H9 (cell line): Measurements from ENCODE around the gene FRRS1. TPM values are rescaled to one million over a fixed set of nuclear protein-coding genes. Genes with fewer than 3 reads are reported as not detected.

Source experiments
- DNase-seq: peaks from one replicate; pipeline ENCODE4 v3.0.0-alpha.2; 2017
- H2AFZ ChIP-seq: one replicate; pipeline ENCODE4 v1.6.1; 2013; ENCODE audit warnings: mild to moderate bottlenecking, low read length, control low read depth, moderate library complexity
- H2AK5ac ChIP-seq: 2 replicates; pipeline ENCODE4 v1.6.1; 2013; ENCODE audit warnings: low read length, control low read depth, mixed read lengths; ENCODE audit not compliant: insufficient read length
- H2BK120ac ChIP-seq: one replicate; pipeline ENCODE4 v1.6.1; 2013; ENCODE audit warnings: low read depth, mild to moderate bottlenecking, low read length, control low read depth, inconsistent platforms; ENCODE audit not compliant: poor library complexity, severe bottlenecking
- H2BK12ac ChIP-seq: 2 replicates; pipeline ENCODE4 v1.6.1; 2013; ENCODE audit warnings: low read length, control low read depth, mixed read lengths, low read depth; ENCODE audit not compliant: insufficient read length
- H2BK15ac ChIP-seq: 2 replicates; pipeline ENCODE4 v1.6.1; 2013; ENCODE audit warnings: low read depth, low read length, control low read depth
- H2BK20ac ChIP-seq: one replicate; pipeline ENCODE4 v1.6.1; 2013; ENCODE audit warnings: low read depth, mild to moderate bottlenecking, low read length, control low read depth, inconsistent platforms; ENCODE audit not compliant: poor library complexity, severe bottlenecking
- H2BK5ac ChIP-seq: 2 replicates; pipeline ENCODE4 v1.6.1; 2013; ENCODE audit warnings: low read length, control low read depth, mixed read lengths; ENCODE audit not compliant: insufficient read length
- H3K14ac ChIP-seq: 2 replicates; pipeline ENCODE4 v1.6.1; 2013; ENCODE audit warnings: low read length, control low read depth; ENCODE audit not compliant: insufficient read depth
- H3K18ac ChIP-seq: 2 replicates; pipeline ENCODE4 v1.6.1; 2013; ENCODE audit warnings: low read depth, mild to moderate bottlenecking, mixed read lengths, low read length, control low read depth; ENCODE audit not compliant: insufficient read length
- H3K23ac ChIP-seq: 2 replicates; pipeline ENCODE4 v1.6.1; 2013; ENCODE audit warnings: low read length, control low read depth, mixed read lengths, low read depth; ENCODE audit not compliant: insufficient read length
- H3K23me2 ChIP-seq: 2 replicates; pipeline ENCODE4 v1.6.1; 2013; ENCODE audit warnings: low read depth, mild to moderate bottlenecking, mixed read lengths, low read length, control low read depth; ENCODE audit not compliant: insufficient read length, poor library complexity, severe bottlenecking
- H3K27ac ChIP-seq: 2 replicates; pipeline ENCODE4 v1.5.1; 2013; ENCODE audit warnings: low read length, control low read depth, mixed read lengths, low read depth; ENCODE audit not compliant: insufficient read length
- H3K27me3 ChIP-seq: 2 replicates; pipeline ENCODE4 v1.6.1; 2013; ENCODE audit warnings: low read length, control low read depth, inconsistent platforms; ENCODE audit not compliant: insufficient read depth
- H3K4ac ChIP-seq: 2 replicates; pipeline ENCODE4 v1.6.1; 2013; ENCODE audit warnings: low read depth, mild to moderate bottlenecking, control low read depth, inconsistent platforms, low read length, moderate library complexity
- H3K4me1 ChIP-seq: 2 replicates; pipeline ENCODE4 v1.6.1; 2013; ENCODE audit warnings: low read length, control low read depth, inconsistent platforms; ENCODE audit not compliant: insufficient read depth
- H3K4me2 ChIP-seq: 2 replicates; pipeline ENCODE4 v1.6.1; 2013; ENCODE audit warnings: low read length, control low read depth, mixed read lengths; ENCODE audit not compliant: insufficient read length, insufficient read depth
- H3K56ac ChIP-seq: 2 replicates; pipeline ENCODE4 v1.6.1; 2013; ENCODE audit warnings: low read depth, mild to moderate bottlenecking, mixed read lengths, low read length, control low read depth; ENCODE audit not compliant: insufficient read length
- H3K79me1 ChIP-seq: 2 replicates; pipeline ENCODE4 v1.6.1; 2013; ENCODE audit warnings: low read depth, mild to moderate bottlenecking, moderate library complexity, low read length, control low read depth, inconsistent platforms; ENCODE audit not compliant: insufficient read depth, poor library complexity, severe bottlenecking
- H3K79me2 ChIP-seq: 2 replicates; pipeline ENCODE4 v1.6.1; 2013; ENCODE audit warnings: low read length, control low read depth, inconsistent platforms; ENCODE audit not compliant: insufficient read depth
- H3K9ac ChIP-seq: 2 replicates; pipeline ENCODE4 v1.6.1; 2013; ENCODE audit warnings: low read length, control low read depth, mixed read lengths; ENCODE audit not compliant: insufficient read length; ENCODE audit errors: extremely low read depth
- H3K9me3 ChIP-seq: one replicate; pipeline ENCODE4 v1.6.1; 2013; ENCODE audit warnings: low read depth, low read length, inconsistent platforms; ENCODE audit not compliant: control insufficient read depth
- H3T11ph ChIP-seq: one replicate; pipeline ENCODE4 v1.6.1; 2013; ENCODE audit warnings: mild to moderate bottlenecking, low read length, control low read depth, inconsistent platforms
- H4K20me1 ChIP-seq: one replicate; pipeline ENCODE4 v1.6.1; 2013; ENCODE audit not compliant: control insufficient read depth, insufficient read length, insufficient read depth
- H4K5ac ChIP-seq: 2 replicates; pipeline ENCODE4 v1.6.1; 2013; ENCODE audit warnings: low read depth, mild to moderate bottlenecking, mixed read lengths, low read length, control low read depth; ENCODE audit not compliant: insufficient read length
- H4K8ac ChIP-seq: replicated peaks from 2 replicates; pipeline ENCODE4 v1.6.1; 2013; ENCODE audit warnings: low read length, control low read depth, mixed read lengths, low read depth; ENCODE audit not compliant: insufficient read length
- H4K91ac ChIP-seq: 2 replicates; pipeline ENCODE4 v1.6.1; 2013; ENCODE audit warnings: low read depth, mild to moderate bottlenecking, moderate library complexity, mixed read lengths, low read length, control low read depth; ENCODE audit not compliant: insufficient read length
- H3K27ac Mint-ChIP-seq, 3 experiments: 2 replicates in 2 of 3; 3 replicates in 1 of 3; pipeline ENCODE4 v1.8.0; 2020 to 2021; ENCODE audit warnings: mixed read lengths in 3 of 3, mild to moderate bottlenecking in 1 of 3, moderate library complexity in 1 of 3
- H3K27me3 Mint-ChIP-seq: 2 replicates; pipeline ENCODE4 v1.8.0; 2021; ENCODE audit warnings: low read depth, mild to moderate bottlenecking, moderate library complexity, mixed read lengths
- H3K36me3 Mint-ChIP-seq, 3 experiments: 2 replicates in 2 of 3; 3 replicates in 1 of 3; pipeline ENCODE4 v1.8.0; 2020 to 2021; ENCODE audit warnings: low read depth in 3 of 3, mixed read lengths in 3 of 3; ENCODE audit not compliant: insufficient read depth in 1 of 3
- H3K4me1 Mint-ChIP-seq, 2 experiments: 2 replicates each; pipeline ENCODE4 v1.8.0; 2020; ENCODE audit warnings: mixed read lengths in 2 of 2
- H3K4me3 Mint-ChIP-seq, 2 experiments: 2 replicates in 1 of 2; 3 replicates in 1 of 2; pipeline ENCODE4 v1.8.0; 2020 to 2021; ENCODE audit warnings: mild to moderate bottlenecking in 2 of 2, mixed read lengths in 2 of 2, moderate library complexity in 1 of 2
- H3K9me3 Mint-ChIP-seq, 2 experiments: 2 replicates in 1 of 2; 3 replicates in 1 of 2; pipeline ENCODE4 v1.8.0; 2020; ENCODE audit warnings: mild to moderate bottlenecking in 2 of 2, mixed read lengths in 2 of 2, moderate library complexity in 1 of 2
- CTCF ChIP-seq: fragments of 200-600 bp; sonication (generic); conservative IDR thresholded peaks from 3 replicates; pipeline ENCODE4 v1.8.0; 2021; ENCODE audit warnings: antibody characterized with exemption, mild to moderate bottlenecking
- WGBS: extraction: QIAGEN DNeasy Blood & Tissue Kit; methylation state at CpG from one replicate; pipeline ENCODE4 v1.1.7; 2013; ENCODE audit warnings: missing lambda C conversion rate, low lambda C conversion rate, mixed read lengths; ENCODE audit not compliant: insufficient read length; ENCODE audit errors: extremely low coverage; 5-methylcytosine and 5-hydroxymethylcytosine counted together
- total RNA-seq: library from RNA; stranded (reverse); gene quantifications from 2 replicates; pipeline ENCODE4 v1.2.1, GENCODE V29; 2021

The FRRS1 gene
- total RNA-seq, 1 experiment from 2014 or later: 5.6 TPM

GRCh38 chr1:99777752-99778151 is 11.3 kb upstream of the FRRS1 start:
- no peaks in the 10 kb centered on the region for H3K79me1 ChIP-seq
- H3K18ac ChIP-seq: no peak overlapping the region
- H2BK5ac ChIP-seq: no peak overlapping the region
- Mint-ChIP-seq H3K9me3 (no peaks in the 10 kb centered on the region), H3K4me1 (peaks cover 0 to 4% of the 10 kb centered on the region in 2 experiments; a peak in 1 of 4 replicates), H3K27ac (no peak overlapping the region), H3K4me3 (no peak overlapping the region), H3K27me3 (peaks cover 1% of the 10 kb centered on the region; the same call in 1 of the 2 replicates), H3K36me3 (no peaks in the 10 kb centered on the region)
- H4K91ac ChIP-seq: no peak overlapping the region
- H3K27ac ChIP-seq: no peak overlapping the region
- TF ChIP-seq CTCF: no peak
- no peak overlapping the region for H3K4ac ChIP-seq
- H3K23me2 ChIP-seq: no peaks in the 10 kb centered on the region
- no peak overlapping the region for H2AK5ac ChIP-seq
- H3K4me2 ChIP-seq: no peak overlapping the region
- no peaks in the 10 kb centered on the region for H4K20me1 ChIP-seq
- no peak overlapping the region for H3K14ac ChIP-seq
- no peak overlapping the region for H2BK15ac ChIP-seq
- H2BK120ac ChIP-seq: no peak overlapping the region
- no peak overlapping the region for H3T11ph ChIP-seq
- no peak overlapping the region for H4K5ac ChIP-seq
- no peak overlapping the region for H3K23ac ChIP-seq
- H3K4me1 ChIP-seq: no peaks in the 10 kb centered on the region
- WGBS: no CpG with 5 or more reads among the region's 3 CpGs
- no peak overlapping the region for H4K8ac ChIP-seq
- no peak overlapping the region for H3K9ac ChIP-seq
- H3K9me3 ChIP-seq: no peaks in the 10 kb centered on the region
- no peak overlapping the region for H2BK12ac ChIP-seq
- H2AFZ ChIP-seq: no peak overlapping the region
- H3K79me2 ChIP-seq: no peaks in the 10 kb centered on the region
- DNase-seq: no peak
- H3K56ac ChIP-seq: no peak overlapping the region
- no peak overlapping the region for H2BK20ac ChIP-seq
- H3K27me3 ChIP-seq: no peaks in the 10 kb centered on the region
